ENCODE measurements around the gene RPE.

Gene RPE

GRCh38 chr2:209973328-209973727, 29.1 kb upstream of the RPE start:
- Histone ChIP-seq H3K4me2 (no peak overlapping the region), H3K36me3 (no peaks in the 10 kb centered on the region), H3K27ac (no peak overlapping the region), H3K9me3 (no peaks in the 10 kb centered on the region), H3K4me3 (no peak overlapping the region), H4K20me1 (no peaks in the 10 kb centered on the region), H3K9ac (no peak overlapping the region), H3K27me3 (no peaks in the 10 kb centered on the region), H3K4me1 (no peaks in the 10 kb centered on the region)
- TF ChIP-seq Cebpa-rat (IDR thresholded peaks at IDR 0.05), result no peak

GRCh38 chr2:209974576-209974975, 27.9 kb upstream of the RPE start:
- Histone ChIP-seq H3K27me3 (no peaks in the 10 kb centered on the region), H3K4me1 (no peaks in the 10 kb centered on the region), H4K20me1 (no peaks in the 10 kb centered on the region), H3K36me3 (no peaks in the 10 kb centered on the region), H3K4me3 (no peak overlapping the region), H3K4me2 (no peak overlapping the region), H3K9me3 (no peaks in the 10 kb centered on the region), H3K9ac (no peak overlapping the region), H3K27ac (no peak overlapping the region)
- no peak for TF ChIP-seq Cebpa-rat (IDR thresholded peaks at IDR 0.05)

- no peaks in the 10 kb centered on the region for H3K9me3 ChIP-seq
- no peaks in the 10 kb centered on the region for H3K27me3 ChIP-seq
Measured at GRCh38 chr2:209976698-209977385, 25.6 kb upstream of the RPE start.

DNA sequence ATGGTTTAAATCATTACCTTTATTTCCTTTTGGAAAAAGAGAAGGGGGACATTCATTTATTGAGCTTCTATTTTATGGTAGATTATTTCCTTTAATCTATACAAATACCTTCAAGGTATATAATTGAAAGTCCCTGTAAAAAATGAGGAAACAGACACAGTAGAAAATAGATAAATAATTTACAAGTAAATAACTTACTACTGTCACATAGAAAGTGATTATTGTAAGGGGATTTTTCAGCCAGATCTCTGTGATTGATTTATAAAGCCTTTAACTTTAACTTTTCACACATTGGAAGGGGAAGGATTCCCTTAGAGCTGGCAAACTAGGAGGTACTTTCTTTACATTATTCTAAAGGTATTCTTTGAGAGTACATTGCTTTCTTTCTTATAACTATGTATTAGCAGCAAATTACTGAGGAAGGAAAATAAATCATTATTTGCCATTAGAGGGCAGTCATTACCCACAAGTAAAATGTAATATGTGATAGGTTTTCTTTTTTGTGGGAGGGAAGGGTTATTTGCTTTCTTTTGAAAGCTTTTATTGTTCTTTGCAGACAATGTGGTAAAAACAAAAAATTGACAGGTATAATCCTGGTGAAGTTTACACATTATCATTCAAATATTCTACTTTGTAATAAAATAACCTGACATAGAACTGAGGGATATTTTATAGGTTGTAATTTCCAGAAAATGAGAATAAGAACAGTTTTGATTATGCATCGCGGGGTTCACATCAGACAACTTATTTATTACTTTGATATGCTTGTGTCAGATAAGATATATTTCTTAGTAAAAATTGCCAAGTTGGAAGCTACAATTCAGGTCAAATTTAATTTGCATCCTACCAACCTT, 24.8 kb upstream of the RPE start:
- Histone ChIP-seq H3K9me3 (no peaks in the 10 kb centered on the region), H3K4me2 (no peak overlapping the region), H3K9ac (no peak overlapping the region), H3K27me3 (no peaks in the 10 kb centered on the region), H3K4me3 (no peak overlapping the region), H3K36me3 (no peaks in the 10 kb centered on the region), H3K27ac (no peak overlapping the region), H4K20me1 (no peaks in the 10 kb centered on the region), H3K4me1 (no peaks in the 10 kb centered on the region)
- TF ChIP-seq Cebpa-rat (IDR thresholded peaks at IDR 0.05), result no peak

More at GRCh38 chr2:209976698-209977385, 25.6 kb upstream of the RPE start:
- Histone ChIP-seq H3K4me1 (no peaks in the 10 kb centered on the region), H3K9ac (no peak overlapping the region), H4K20me1 (no peaks in the 10 kb centered on the region), H3K4me3 (no peak overlapping the region), H3K4me2 (no peak overlapping the region), H3K36me3 (no peaks in the 10 kb centered on the region), H3K27ac (no peak overlapping the region)
- no peak for TF ChIP-seq Cebpa-rat (IDR thresholded peaks at IDR 0.05)

- H3K9me3 ChIP-seq, result no peaks in the 10 kb centered on the region
- no peaks in the 10 kb centered on the region for H3K36me3 ChIP-seq
- H3K27ac ChIP-seq, result no peak overlapping the region
- TF ChIP-seq Cebpa-rat (IDR thresholded peaks at IDR 0.05), result no peak
- no peaks in the 10 kb centered on the region for H3K4me1 ChIP-seq
- H4K20me1 ChIP-seq, result no peaks in the 10 kb centered on the region
- H3K27me3 ChIP-seq, result no peaks in the 10 kb centered on the region
- H3K9ac ChIP-seq, result no peak overlapping the region
- no peak overlapping the region for H3K4me2 ChIP-seq
- H3K4me3 ChIP-seq, result no peak overlapping the region
Measured at GRCh38 chr2:209984291-209984690, 18.1 kb upstream of the RPE start.

DNA sequence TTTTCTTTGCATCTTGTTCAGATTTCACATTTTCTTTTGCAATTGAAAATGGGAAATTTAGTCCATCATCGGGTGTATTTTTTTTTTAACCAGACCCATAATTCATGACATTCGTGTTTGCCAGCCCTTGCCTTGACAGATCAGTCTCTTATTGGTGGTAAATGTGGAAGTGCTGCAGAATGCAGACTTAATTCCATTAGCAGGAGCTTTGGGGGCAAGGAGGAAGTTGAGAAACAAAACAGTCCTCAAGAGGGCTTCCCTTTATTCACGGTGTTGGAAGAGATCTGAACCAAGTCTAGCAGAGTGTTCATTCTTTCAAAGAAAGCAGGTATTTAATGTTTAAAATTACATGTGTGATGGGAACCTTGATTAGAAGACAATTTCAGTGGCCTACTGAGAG, 16.6 kb upstream of the RPE start:
- Histone ChIP-seq H3K4me3 (no peak overlapping the region), H3K4me2 (no peak overlapping the region), H3K36me3 (no peaks in the 10 kb centered on the region), H3K27me3 (no peaks in the 10 kb centered on the region), H4K20me1 (no peaks in the 10 kb centered on the region), H3K27ac (no peak overlapping the region), H3K9ac (no peak overlapping the region), H3K4me1 (no peaks in the 10 kb centered on the region), H3K9me3 (no peaks in the 10 kb centered on the region)
- TF ChIP-seq Cebpa-rat (IDR thresholded peaks at IDR 0.05), result no peak

DNA sequence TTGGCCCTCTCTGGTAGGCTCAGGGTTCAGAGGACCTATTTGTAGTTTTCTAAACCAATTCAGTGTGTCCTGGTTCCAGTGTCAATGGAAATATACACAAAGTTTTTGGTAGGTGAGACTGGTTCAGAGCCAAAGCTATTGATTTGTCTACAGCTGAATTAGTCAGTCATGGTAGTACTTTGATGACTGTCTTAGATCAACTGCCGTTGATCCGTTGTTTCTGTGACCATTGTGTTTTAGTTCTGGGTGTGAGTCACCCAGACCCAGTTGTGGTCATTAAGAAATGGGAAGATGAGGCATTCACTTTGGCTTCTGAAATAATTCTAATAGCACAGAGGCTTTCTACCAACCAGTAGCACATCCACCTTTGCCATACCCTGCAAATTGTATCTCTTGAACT, 16.0 kb upstream of the RPE start:
- H3K9ac ChIP-seq, result no peak overlapping the region
- no peak overlapping the region for H3K4me2 ChIP-seq
- no peaks in the 10 kb centered on the region for H3K36me3 ChIP-seq
- H3K4me1 ChIP-seq, result no peaks in the 10 kb centered on the region
- no peaks in the 10 kb centered on the region for H3K27me3 ChIP-seq
- no peak overlapping the region for H3K27ac ChIP-seq
- no peaks in the 10 kb centered on the region for H4K20me1 ChIP-seq
- H3K9me3 ChIP-seq, result no peaks in the 10 kb centered on the region
- H3K4me3 ChIP-seq, result no peak overlapping the region
- TF ChIP-seq Cebpa-rat (IDR thresholded peaks at IDR 0.05), result no peak

- TF ChIP-seq Cebpa-rat (IDR thresholded peaks at IDR 0.05), result no peak
- no peaks in the 10 kb centered on the region for H3K36me3 ChIP-seq
- H3K4me2 ChIP-seq, result no peak overlapping the region
- no peaks in the 10 kb centered on the region for H3K9me3 ChIP-seq
- no peaks in the 10 kb centered on the region for H3K4me1 ChIP-seq
- no peak overlapping the region for H3K9ac ChIP-seq
- no peak overlapping the region for H3K4me3 ChIP-seq
- H3K27me3 ChIP-seq, result no peaks in the 10 kb centered on the region
- no peaks in the 10 kb centered on the region for H4K20me1 ChIP-seq
- no peak overlapping the region for H3K27ac ChIP-seq
Measured at GRCh38 chr2:209988010-209988409, 14.4 kb upstream of the RPE start.

GRCh38 chr2:209990838-209991237, 11.6 kb upstream of the RPE start:
- H3K27ac ChIP-seq, result no peak overlapping the region
- no peaks in the 10 kb centered on the region for H3K4me1 ChIP-seq
- H4K20me1 ChIP-seq, result no peaks in the 10 kb centered on the region
- H3K36me3 ChIP-seq, result no peaks in the 10 kb centered on the region
- H3K27me3 ChIP-seq, result no peaks in the 10 kb centered on the region
- H3K4me2 ChIP-seq, result no peak overlapping the region
- H3K9me3 ChIP-seq, result no peaks in the 10 kb centered on the region
- no peak overlapping the region for H3K4me3 ChIP-seq
- no peak overlapping the region for H3K9ac ChIP-seq
- no peak for TF ChIP-seq Cebpa-rat (IDR thresholded peaks at IDR 0.05)

- H3K4me3 ChIP-seq, result no peak overlapping the region
Measured at GRCh38 chr2:209993968-209994367, 8.5 kb upstream of the RPE start.

More at GRCh38 chr2:209993968-209994367, 8.5 kb upstream of the RPE start:
- no peak overlapping the region for H3K4me2 ChIP-seq
- H3K36me3 ChIP-seq, result no peaks in the 10 kb centered on the region
- TF ChIP-seq Cebpa-rat (IDR thresholded peaks at IDR 0.05), result no peak
- no peaks in the 10 kb centered on the region for H3K27me3 ChIP-seq
- H3K27ac ChIP-seq, result no peak overlapping the region
- H3K9me3 ChIP-seq, result no peaks in the 10 kb centered on the region
- no peaks in the 10 kb centered on the region for H4K20me1 ChIP-seq
- no peak overlapping the region for H3K9ac ChIP-seq
- no peaks in the 10 kb centered on the region for H3K4me1 ChIP-seq

All from BLaER1 (cell line).